ENCODE measurements around the gene BCL6. TPM values are rescaled to one million over a fixed set of nuclear protein-coding genes. Genes with fewer than 3 reads are reported as not detected.
A peak's percentile ranks its signal among the peaks of the same experiment; 100 is the strongest.

Gene BCL6
- total and polyA plus RNA-seq, 9 of the 15 experiments (the other 6 are each of a cell fraction or from before 2014, with no cell fraction given): 0.08 to 3.5 (median 1.6) TPM

GRCh38 chr3:187744169-187745151 is 808 bp downstream of the BCL6 start (continued):
- TF ChIP-seq NR2C1 (IDR thresholded peaks at IDR 0.05) (no peak), NR2C1 (tag; IDR thresholded peaks at IDR 0.05) (no peak), KAT7 (CRISPR knock-in tag; IDR thresholded peaks at IDR 0.05; ENCODE audit: borderline replicate concordance) (no peak), TCF7L2 (IDR thresholded peaks at IDR 0.05; ENCODE audit: low read depth, low read length) (no peak), HLTF (IDR thresholded peaks at IDR 0.05) (no peak), PYGO2 (tag; IDR thresholded peaks at IDR 0.05) (no peak), ZNF311 (CRISPR knock-in tag; IDR thresholded peaks at IDR 0.05) (no peak), CHD1 (IDR thresholded peaks at IDR 0.05; ENCODE audit: low read length) (peak; percentile 94), BRD4 (IDR thresholded peaks at IDR 0.05) (peak; percentile 18; the same call in 1 of the 2 replicates), ARID4B (CRISPR knock-in tag; IDR thresholded peaks at IDR 0.05) (no peak), LCOR (CRISPR knock-in tag; IDR thresholded peaks at IDR 0.05) (no peak), PTBP1 (IDR thresholded peaks at IDR 0.05; ENCODE audit: low read depth, low read length) (no peak), NFYB (IDR thresholded peaks at IDR 0.05; ENCODE audit: extremely low read depth, insufficient read length) (no peak), CBX2 (IDR thresholded peaks at IDR 0.05; ENCODE audit: insufficient read depth, low read length, poor library complexity, severe bottlenecking) (no peak), PHF8 (IDR thresholded peaks at IDR 0.05; ENCODE audit: borderline replicate concordance, low read length) (peak; percentile 53; the same call in 1 of the 2 replicates), SUPT5H (IDR thresholded peaks at IDR 0.05) (peak; percentile 75; the same call in 1 of the 2 replicates), ARID2 (IDR thresholded peaks at IDR 0.05) (0 out of 2 replicates have a peak, but pooled peaks have one; percentile 9), ZNF197 (CRISPR knock-in tag; IDR thresholded peaks at IDR 0.05; ENCODE audit: low read depth) (no peak), CGGBP1 (CRISPR knock-in tag; IDR thresholded peaks at IDR 0.05) (no peak)
- TF ChIP-seq, protein P1, sequence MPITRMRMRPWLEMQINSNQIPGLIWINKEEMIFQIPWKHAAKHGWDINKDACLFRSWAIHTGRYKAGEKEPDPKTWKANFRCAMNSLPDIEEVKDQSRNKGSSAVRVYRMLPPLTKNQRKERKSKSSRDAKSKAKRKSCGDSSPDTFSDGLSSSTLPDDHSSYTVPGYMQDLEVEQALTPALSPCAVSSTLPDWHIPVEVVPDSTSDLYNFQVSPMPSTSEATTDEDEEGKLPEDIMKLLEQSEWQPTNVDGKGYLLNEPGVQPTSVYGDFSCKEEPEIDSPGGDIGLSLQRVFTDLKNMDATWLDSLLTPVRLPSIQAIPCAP (CRISPR knock-in tag; IDR thresholded peaks at IDR 0.05; ENCODE audit: borderline replicate concordance): no peak
- TF ChIP-seq, protein P2, sequence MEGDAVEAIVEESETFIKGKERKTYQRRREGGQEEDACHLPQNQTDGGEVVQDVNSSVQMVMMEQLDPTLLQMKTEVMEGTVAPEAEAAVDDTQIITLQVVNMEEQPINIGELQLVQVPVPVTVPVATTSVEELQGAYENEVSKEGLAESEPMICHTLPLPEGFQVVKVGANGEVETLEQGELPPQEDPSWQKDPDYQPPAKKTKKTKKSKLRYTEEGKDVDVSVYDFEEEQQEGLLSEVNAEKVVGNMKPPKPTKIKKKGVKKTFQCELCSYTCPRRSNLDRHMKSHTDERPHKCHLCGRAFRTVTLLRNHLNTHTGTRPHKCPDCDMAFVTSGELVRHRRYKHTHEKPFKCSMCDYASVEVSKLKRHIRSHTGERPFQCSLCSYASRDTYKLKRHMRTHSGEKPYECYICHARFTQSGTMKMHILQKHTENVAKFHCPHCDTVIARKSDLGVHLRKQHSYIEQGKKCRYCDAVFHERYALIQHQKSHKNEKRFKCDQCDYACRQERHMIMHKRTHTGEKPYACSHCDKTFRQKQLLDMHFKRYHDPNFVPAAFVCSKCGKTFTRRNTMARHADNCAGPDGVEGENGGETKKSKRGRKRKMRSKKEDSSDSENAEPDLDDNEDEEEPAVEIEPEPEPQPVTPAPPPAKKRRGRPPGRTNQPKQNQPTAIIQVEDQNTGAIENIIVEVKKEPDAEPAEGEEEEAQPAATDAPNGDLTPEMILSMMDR (IDR thresholded peaks at IDR 0.05 in 2 of 3, conservative IDR thresholded peaks at IDR 0.05 in 1 of 3; ENCODE audit: insufficient read depth in 2 of 3, low read depth in 1 of 3, low read length in 3 of 3): no peak
